ENCODE measurements around the gene FAM98A.

FAM98A gene

GRCh38 chr2:33605056-33605455 is 6.0 kb upstream of the FAM98A start:
- Mint-ChIP-seq H3K4me3 (no peak overlapping the region), H3K27ac (peak overlapping the region; percentile 79 to 95 (median 90)), H3K4me1 (peaks cover 37% of the 10 kb centered on the region), H3K36me3 (ENCODE audit: low read depth) (no peaks in the 10 kb centered on the region), H3K27me3 (ENCODE audit: low read depth) (no peaks in the 10 kb centered on the region), H3K9me3 (peaks cover 6% of the 10 kb centered on the region)
- TF ChIP-seq, protein P1, sequence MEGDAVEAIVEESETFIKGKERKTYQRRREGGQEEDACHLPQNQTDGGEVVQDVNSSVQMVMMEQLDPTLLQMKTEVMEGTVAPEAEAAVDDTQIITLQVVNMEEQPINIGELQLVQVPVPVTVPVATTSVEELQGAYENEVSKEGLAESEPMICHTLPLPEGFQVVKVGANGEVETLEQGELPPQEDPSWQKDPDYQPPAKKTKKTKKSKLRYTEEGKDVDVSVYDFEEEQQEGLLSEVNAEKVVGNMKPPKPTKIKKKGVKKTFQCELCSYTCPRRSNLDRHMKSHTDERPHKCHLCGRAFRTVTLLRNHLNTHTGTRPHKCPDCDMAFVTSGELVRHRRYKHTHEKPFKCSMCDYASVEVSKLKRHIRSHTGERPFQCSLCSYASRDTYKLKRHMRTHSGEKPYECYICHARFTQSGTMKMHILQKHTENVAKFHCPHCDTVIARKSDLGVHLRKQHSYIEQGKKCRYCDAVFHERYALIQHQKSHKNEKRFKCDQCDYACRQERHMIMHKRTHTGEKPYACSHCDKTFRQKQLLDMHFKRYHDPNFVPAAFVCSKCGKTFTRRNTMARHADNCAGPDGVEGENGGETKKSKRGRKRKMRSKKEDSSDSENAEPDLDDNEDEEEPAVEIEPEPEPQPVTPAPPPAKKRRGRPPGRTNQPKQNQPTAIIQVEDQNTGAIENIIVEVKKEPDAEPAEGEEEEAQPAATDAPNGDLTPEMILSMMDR (IDR thresholded peaks at IDR 0.05; ENCODE audit: unreplicated experiment in 3 of 3): no peak

- Mint-ChIP-seq H3K27me3 (ENCODE audit: low read depth) (no peaks in the 10 kb centered on the region), H3K36me3 (ENCODE audit: low read depth) (no peaks in the 10 kb centered on the region), H3K4me3 (peak overlapping the region in 1 of 3 experiments; percentile 9), H3K27ac (peak overlapping the region in 2 of 3 experiments; percentile 22 to 44), H3K9me3 (no peaks in the 10 kb centered on the region), H3K4me1 (peaks cover 39% of the 10 kb centered on the region)
- TF ChIP-seq, protein P1 (IDR thresholded peaks at IDR 0.05; ENCODE audit: unreplicated experiment in 3 of 3): no peak
Measured at GRCh38 chr2:33603416-33603815, 4.3 kb upstream of the FAM98A start.

- H3K4me3 Mint-ChIP-seq: peak overlapping the region in 1 of 3 experiments; percentile 14
- H3K4me1 Mint-ChIP-seq: peaks cover 36% of the 10 kb centered on the region
- no peaks in the 10 kb centered on the region for H3K36me3 Mint-ChIP-seq (ENCODE audit: low read depth)
- no peaks in the 10 kb centered on the region for H3K27me3 Mint-ChIP-seq (ENCODE audit: low read depth)
- no peaks in the 10 kb centered on the region for H3K9me3 Mint-ChIP-seq
- H3K27ac Mint-ChIP-seq: no peak overlapping the region
- TF ChIP-seq, protein P1 (IDR thresholded peaks at IDR 0.05; ENCODE audit: unreplicated experiment in 3 of 3): no peak
Measured at GRCh38 chr2:33602201-33602830, 3.2 kb upstream of the FAM98A start.

DNA sequence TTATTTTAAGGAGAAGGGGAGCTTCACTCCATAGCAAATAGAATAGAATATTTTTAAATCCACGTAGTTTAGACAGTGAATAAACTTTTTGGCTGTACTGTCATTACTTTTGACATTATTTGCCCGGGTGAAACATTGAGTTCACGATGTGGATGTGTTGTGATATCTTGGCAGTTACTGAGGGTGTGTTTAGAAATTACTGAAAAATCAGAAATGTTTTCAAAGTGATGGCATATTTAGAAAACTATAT is 769 bp upstream of the FAM98A start:
- Mint-ChIP-seq H3K27me3 (ENCODE audit: low read depth) (no peaks in the 10 kb centered on the region), H3K4me1 (peaks cover 28% of the 10 kb centered on the region), H3K27ac (peak overlapping the region; percentile 60 to 96 (median 91)), H3K36me3 (ENCODE audit: low read depth) (peaks cover 3% of the 10 kb centered on the region), H3K9me3 (no peaks in the 10 kb centered on the region), H3K4me3 (peak overlapping the region; percentile 88 to 90 (median 90))
- TF ChIP-seq, protein P1 (IDR thresholded peaks at IDR 0.05; ENCODE audit: unreplicated experiment in 3 of 3): no peak

- Mint-ChIP-seq H3K9me3 (no peaks in the 10 kb centered on the region), H3K4me3 (peak overlapping the region; percentile 88 to 90 (median 90)), H3K4me1 (peaks cover 33% of the 10 kb centered on the region), H3K27me3 (ENCODE audit: low read depth) (no peaks in the 10 kb centered on the region), H3K36me3 (ENCODE audit: low read depth) (peaks cover 11% of the 10 kb centered on the region), H3K27ac (peak overlapping the region; percentile 60 to 96 (median 91))
- TF ChIP-seq, protein P1 (IDR thresholded peaks at IDR 0.05; ENCODE audit: unreplicated experiment in 3 of 3): no peak
Measured at GRCh38 chr2:33598561-33599174, 431 bp downstream of the FAM98A start.

DNA sequence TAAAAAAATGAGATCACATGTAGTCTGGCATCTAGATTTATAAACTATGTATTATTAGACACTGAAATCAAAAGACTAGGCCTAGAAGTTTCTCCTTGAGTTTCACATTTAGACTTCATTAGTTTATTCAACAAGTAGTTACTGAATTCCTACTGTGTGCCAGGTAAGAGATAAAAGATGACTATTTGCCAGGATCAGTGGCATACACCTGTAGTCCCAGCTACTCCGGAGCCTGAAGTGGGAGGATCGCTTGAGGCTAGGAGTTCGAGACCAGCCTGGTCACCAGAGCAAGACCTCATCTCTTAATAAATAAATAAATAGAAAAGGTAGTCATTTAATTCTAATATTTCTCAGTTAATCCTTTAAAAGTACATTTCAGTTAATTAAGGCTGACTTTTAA is 2.1 kb downstream of the FAM98A start:
- TF ChIP-seq, protein P1 (IDR thresholded peaks at IDR 0.05; ENCODE audit: unreplicated experiment in 3 of 3): no peak

More for the DNA sequence above, 2.1 kb downstream of the FAM98A start:
- H3K4me3 Mint-ChIP-seq: peak overlapping the region; percentile 88 to 90 (median 90)
- peaks cover 25% of the 10 kb centered on the region for H3K36me3 Mint-ChIP-seq (ENCODE audit: low read depth)
- H3K9me3 Mint-ChIP-seq: no peaks in the 10 kb centered on the region
- peaks cover 42% of the 10 kb centered on the region for H3K4me1 Mint-ChIP-seq
- peak overlapping the region in 1 of 3 experiments; percentile 6 for H3K27ac Mint-ChIP-seq
- no peaks in the 10 kb centered on the region for H3K27me3 Mint-ChIP-seq (ENCODE audit: low read depth)
